T follicular helper cell (primary cell): ENCODE data around the gene RRAGC.
"Not testable (repeated sequence)": the region's sequence is repeated elsewhere in the genome, so short reads cannot be mapped to it uniquely, and the experiment has no call there.

Source experiments
- DNase-seq: peaks from one replicate; pipeline ENCODE4 v3.0.0-alpha.2; 2020; ENCODE audit warnings: low read depth

The RRAGC gene

DNA sequence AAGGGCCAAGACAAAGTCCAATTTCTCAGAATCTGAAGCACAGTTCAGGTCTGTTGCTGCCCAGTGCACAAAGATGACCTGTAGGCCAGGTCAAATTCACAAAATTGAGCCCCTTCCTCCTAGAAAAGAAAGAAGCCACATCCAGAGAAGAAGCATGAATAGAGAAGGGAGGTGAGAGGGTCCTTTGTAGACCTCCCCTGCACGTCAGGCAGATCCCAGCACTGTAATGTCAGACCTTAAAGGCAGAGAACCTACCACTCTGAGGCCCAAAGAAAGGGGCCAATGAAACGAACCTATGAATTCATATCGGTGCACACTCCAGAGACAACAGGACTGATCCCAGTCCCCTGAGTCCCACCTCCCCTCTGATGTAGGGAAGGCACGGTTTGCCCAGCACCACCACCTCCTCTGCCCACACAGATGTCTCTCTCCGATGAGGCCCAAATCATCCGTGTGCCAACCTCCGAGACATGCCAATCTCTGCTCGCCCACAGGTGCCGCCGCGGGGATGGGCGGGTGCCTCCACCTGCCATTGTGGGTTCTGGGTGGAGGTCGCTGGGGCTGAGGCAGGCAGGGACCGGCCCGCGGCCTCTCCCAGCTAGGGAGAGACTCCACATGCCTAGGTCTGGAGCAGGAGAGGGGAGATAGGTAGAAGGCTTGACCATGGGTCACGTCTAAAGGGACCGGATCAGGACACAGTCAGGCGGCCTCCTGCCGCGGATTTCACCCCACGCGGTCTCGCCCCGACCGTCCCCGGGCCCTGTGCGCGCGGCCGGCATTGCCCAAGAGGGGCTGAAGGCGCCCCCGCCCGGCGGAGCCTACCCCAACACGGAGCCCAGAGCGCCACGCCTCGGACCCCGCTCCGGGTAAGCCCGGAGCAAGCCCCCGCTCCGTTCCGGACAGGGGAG is 42.1 kb downstream of the RRAGC start:
- no peak for DNase-seq

DNA sequence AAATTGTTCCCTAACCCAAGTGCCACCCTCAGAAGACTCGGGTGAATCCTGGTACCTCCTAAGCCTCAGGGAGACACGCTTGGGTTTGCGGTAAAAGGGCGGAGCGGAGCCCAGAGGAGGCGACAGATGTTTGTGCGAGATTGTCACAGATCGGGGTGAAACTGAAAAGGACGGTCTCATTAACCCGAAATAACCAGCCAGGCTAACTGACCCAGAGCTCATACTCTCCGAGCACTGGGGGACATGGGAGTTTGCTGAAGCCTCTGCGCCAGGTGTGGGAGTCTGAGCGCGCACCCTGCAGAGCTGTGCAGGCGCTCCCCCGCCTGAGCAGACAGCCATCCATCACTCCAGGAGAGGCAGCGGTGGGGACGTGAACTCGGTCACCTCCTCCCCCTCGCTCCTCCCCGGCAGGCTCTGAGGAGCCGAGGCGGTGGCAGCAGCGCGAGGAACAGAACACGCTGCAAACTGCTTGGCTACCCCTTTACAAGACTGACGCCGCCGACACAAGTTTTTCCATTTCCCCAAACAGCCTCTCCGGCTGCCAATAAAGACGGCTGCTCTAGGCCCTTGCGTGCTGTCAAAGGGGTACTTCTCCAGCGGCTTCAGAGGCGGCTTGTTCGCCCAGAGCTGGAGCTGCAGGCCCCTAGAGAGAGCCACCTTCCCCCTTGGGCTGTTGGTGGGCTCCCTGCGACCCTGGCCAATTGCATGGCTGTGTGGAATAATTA is 43.5 kb downstream of the RRAGC start:
- no peak for DNase-seq

DNA sequence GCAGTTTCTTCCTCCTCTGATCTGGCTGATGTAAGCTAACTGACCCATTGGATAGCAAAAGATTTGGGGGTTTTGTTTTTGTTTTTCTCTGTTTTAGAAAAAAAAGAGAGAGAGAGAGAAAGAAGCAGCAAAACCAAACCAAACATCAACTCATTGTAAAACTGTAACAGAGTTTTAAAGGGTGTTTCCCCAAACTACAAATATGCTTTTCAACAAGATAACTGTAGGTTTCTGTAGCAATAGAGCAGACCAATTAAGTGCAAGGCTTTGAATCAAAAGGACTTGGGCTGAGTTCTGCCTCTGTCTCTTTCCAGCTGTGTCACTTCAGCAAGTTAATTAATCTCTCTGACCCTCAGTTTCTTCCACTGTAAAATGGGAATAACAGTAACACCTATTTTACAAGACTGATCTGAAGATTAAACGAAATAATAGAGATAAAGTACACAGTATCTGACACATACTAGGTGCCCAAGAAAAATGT is 44.5 kb downstream of the RRAGC start:
- no peak for DNase-seq

GRCh38 chr1:38814444-38814983 is 45.1 kb downstream of the RRAGC start:
- no peak for DNase-seq

DNA sequence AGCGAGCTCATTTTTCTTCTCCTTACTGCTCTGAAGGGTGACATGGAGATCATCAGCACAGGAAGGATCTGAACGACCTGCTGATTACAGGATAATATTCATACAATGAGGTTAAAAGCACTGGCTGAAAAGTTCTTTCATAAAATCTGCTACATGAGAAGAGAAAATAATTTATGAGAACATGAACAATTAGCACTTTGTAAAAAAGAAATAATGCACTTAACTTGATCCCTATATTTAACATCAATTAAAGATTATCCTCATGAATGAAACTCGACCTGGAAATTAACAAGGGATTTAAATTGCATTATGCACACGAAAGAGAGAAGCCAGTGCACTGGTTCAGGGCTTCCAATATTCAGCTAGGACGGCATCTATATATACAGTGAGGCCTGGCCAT is 46.6 kb downstream of the RRAGC start:
- no peak for DNase-seq

- DNase-seq = not testable (repeated sequence)
Observed at GRCh38 chr1:38811466-38811865, 48.1 kb downstream of the RRAGC start.

DNA sequence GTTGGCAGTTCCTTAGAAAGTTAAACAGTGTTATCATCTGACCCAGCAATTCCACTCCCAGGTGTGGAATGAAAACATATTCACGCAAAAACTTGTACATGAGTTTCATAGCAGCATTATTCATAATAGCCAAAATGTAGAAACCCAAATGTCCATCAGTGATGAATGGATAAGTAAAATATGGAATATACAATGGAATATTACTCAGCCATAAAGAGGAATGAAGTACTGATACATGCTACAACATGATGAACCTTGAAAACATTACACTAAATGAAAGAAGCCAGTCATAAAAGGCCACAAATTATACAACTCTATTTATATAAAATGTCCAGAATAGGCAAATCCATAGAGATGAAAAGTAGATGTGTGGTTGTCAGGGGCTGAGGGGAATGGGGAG is 53.5 kb downstream of the RRAGC start:
- no peak for DNase-seq

GRCh38 chr1:38805036-38805435 is 54.5 kb downstream of the RRAGC start:
- no peak for DNase-seq

DNA sequence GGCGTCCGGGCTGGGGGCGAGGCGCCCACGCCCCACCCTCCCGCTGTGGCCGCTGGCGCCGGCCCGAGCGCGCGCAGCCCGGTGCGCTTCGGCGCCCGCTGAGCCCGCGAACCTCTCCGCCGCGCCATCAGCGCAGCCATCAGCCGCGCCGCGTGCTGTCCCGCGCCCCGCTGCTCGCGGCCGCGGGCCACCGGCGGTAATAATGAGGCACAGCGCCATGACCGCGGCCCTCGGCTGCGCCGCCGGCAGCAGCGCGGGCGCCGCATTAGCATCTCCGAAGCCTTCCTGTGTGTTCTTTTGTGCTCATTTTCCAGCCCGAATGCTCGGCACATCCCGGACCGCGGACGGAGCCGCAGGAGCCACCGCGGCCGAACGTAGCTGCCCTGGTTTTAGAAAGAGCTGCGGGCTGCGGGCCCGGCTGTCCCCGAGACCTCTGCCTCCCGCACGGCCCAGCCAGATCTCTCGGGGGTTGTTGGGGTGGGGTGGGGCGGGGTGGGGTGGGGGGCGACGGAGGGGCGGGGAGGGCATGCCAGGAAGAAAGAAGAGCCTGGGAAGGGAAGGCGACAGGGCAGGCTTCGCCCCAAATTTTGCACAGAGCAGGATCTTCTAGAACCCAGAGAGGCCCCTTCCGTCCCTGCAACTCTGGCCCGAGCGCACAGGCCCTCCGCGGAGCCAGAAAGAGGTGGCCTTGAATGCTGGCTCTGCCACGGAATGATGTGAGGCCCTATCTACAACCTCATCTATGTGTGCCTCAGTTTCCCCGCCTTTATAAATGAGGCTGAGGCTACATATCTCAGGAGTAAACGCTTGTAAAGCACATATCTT is 55.3 kb downstream of the RRAGC start:
- DNase-seq = no peak

- no peak for DNase-seq
Observed at GRCh38 chr1:38803647-38804046, 55.9 kb downstream of the RRAGC start.

GRCh38 chr1:38800720-38801671 is 58.6 kb downstream of the RRAGC start:
- no peak for DNase-seq

DNA sequence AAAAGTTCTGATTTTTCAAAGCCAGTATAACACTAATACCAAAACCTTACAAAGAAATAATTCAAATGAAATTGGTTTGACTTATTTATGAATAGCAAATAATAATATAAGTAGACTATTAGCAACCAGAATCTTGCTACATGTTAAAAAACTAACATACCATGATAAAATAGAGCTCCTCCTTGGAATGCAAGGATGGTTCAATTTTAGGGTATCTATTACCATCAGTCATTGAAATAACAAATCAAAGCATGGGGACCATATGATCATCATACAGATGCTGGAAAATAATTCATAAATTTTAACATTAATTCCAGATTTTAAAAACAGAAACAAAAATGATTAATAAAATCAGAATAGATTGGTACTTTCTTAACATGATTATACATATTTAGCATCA is 66.3 kb downstream of the RRAGC start:
- DNase-seq = no peak

DNA sequence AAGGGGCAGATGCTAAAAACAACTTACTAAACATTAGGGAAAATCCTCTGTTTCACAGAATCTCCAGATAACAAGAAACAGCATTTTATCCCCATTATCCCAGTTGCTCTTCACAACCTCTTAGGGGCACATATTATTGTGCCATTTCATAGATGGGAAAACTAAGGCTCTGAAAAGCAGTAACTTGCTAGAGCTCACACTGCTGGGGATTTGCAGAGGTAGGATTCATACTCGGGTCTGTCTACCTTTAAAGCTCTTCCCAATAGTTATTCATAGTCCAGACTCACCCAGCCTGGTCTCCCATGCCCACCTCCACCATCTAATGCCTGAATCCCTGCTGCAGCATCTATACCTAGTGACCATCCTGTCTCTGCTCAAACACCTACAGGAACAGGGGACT is 67.7 kb downstream of the RRAGC start:
- DNase-seq = no peak

DNA sequence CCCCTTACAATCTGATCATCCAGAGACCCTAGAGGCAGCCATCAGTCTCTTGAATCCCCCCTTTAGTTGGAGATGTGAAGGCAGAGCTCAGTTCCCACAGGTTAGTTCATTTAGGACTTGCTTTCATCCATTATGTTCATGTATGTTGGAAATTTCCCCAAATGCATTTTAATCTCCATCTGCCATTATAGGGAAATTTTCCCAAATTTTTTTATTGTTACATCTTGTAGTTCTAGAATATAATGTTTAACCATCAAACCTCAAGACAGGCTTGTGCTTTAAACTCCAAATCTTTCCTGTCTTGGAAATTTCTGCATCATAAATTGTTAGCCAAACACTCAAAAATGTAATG is 68.4 kb downstream of the RRAGC start:
- DNase-seq = no peak

DNA sequence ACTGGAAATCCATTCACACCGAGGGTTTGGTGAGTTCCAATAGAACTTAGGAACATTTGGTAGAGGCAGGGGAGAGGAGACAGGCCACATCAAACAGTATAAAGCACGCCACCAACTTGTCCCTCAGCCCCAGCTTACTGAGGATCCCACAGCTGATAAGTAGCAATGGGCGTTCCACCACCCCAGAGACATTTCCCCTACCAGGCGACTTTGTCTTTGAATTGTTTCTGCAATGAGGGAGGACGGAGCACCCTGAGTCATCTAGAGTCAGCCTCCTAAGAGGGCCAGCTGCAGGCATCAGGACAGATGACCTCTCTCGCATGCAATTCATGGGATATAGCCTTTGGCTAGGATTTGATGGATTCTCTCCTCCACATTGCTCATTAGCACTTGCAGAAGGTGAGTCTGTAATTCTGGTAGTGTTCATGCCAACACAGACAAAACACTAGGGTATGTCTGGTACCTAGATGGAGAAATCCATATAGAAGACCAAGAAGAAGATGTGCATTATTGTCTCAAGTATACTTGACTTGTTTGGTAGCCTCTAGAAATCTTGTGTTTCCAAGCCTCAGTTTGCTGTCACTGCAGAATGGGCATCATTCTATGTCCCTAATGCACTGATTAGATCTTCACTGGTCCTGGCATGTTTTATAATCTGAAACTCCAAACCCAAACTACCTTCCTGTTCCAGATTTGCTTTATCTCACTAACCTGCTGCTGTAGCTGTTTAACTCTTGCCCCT is 69.0 kb downstream of the RRAGC start:
- DNase-seq = no peak

DNA sequence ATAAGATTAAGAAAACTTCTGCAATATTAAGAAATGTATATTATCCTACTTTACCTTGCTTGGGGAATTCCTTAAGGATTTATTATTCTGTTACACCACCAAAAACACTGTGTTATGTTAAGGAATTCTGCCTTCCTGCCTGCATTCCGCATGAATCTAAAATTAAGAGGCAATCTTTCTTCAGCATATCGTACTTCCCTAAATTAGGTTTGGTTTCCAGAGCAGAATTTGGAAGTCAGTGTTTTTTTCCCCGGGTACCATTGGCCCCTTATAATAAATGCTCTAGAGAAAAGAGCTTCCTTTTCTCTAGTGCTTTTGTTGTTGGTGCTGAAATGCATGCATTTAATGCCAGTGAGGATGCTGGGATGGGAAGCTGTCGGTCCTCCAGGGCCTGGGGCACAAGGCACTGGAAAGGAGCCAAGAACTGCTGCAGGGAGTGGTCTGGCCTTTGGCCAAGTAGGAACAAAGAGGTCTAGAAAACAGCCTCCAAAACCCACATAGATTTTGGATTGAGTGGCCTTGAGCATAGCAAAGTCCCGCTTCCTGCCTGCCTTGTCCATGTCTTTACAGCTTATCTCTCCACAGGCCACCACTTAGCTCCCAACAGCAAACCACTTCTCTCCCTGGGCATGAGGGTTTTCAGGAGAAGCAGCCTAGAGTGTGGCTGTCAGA is 69.9 kb downstream of the RRAGC start:
- no peak for DNase-seq

- no peak for DNase-seq
Observed at GRCh38 chr1:38788341-38789336, 70.9 kb downstream of the RRAGC start.
